MG63 (cell line): ENCODE results near the gene SH3BP5. TPM values are rescaled to one million over a fixed set of nuclear protein-coding genes. Genes with fewer than 3 reads are reported as not detected.
"Not testable (repeated sequence)": the region's sequence is repeated elsewhere in the genome, so short reads cannot be mapped to it uniquely, and the experiment has no call there.

Experiments used
- DNase-seq: peaks from one replicate; pipeline ENCODE4 v3.0.0-alpha.2; 2020
- H3K27me3 ChIP-seq: fragments of 250-450 bp; sonication (Bioruptor Pico); 2 replicates; pipeline ENCODE4 v1.5.1; 2020; ENCODE audit warnings: mild to moderate bottlenecking, moderate library complexity
- H3K36me3 ChIP-seq: fragments of 250-450 bp; sonication (Bioruptor Pico); 2 replicates; pipeline ENCODE4 v1.5.1; 2020; ENCODE audit warnings: mild to moderate bottlenecking, moderate library complexity
- H3K4me3 ChIP-seq: fragments of 250-450 bp; sonication (Bioruptor Pico); 2 replicates; pipeline ENCODE4 v1.5.1; 2020; ENCODE audit warnings: mild to moderate bottlenecking, moderate library complexity
- H3K9me3 ChIP-seq: fragments of 250-450 bp; sonication (Bioruptor Pico); 2 replicates; pipeline ENCODE4 v1.5.1; 2020; ENCODE audit warnings: mild to moderate bottlenecking, moderate library complexity
- total RNA-seq: library from RNA; depleted of rRNA; stranded (reverse); fragments of >200 nt; shearing (Covaris generic); gene quantifications from 2 replicates; pipeline ENCODE4 v1.2.3, GENCODE V29; 2014; ENCODE audit warnings: low replicate concordance; rRNA removed

The SH3BP5 gene, protein sequence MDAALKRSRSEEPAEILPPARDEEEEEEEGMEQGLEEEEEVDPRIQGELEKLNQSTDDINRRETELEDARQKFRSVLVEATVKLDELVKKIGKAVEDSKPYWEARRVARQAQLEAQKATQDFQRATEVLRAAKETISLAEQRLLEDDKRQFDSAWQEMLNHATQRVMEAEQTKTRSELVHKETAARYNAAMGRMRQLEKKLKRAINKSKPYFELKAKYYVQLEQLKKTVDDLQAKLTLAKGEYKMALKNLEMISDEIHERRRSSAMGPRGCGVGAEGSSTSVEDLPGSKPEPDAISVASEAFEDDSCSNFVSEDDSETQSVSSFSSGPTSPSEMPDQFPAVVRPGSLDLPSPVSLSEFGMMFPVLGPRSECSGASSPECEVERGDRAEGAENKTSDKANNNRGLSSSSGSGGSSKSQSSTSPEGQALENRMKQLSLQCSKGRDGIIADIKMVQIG
- total RNA-seq: 2.8 and 3.1 TPM in 2 replicates

- peak; percentile 60 for DNase-seq
- no peaks in the 10 kb centered on the region for H3K9me3 ChIP-seq
Measured at GRCh38 chr3:15332405-15333098, at the start of gene SH3BP5. TSS of gene SH3BP5 (minus strand) at chr3:15332586. CDS start at chr3:15332408, 178 bp downstream.

DNA sequence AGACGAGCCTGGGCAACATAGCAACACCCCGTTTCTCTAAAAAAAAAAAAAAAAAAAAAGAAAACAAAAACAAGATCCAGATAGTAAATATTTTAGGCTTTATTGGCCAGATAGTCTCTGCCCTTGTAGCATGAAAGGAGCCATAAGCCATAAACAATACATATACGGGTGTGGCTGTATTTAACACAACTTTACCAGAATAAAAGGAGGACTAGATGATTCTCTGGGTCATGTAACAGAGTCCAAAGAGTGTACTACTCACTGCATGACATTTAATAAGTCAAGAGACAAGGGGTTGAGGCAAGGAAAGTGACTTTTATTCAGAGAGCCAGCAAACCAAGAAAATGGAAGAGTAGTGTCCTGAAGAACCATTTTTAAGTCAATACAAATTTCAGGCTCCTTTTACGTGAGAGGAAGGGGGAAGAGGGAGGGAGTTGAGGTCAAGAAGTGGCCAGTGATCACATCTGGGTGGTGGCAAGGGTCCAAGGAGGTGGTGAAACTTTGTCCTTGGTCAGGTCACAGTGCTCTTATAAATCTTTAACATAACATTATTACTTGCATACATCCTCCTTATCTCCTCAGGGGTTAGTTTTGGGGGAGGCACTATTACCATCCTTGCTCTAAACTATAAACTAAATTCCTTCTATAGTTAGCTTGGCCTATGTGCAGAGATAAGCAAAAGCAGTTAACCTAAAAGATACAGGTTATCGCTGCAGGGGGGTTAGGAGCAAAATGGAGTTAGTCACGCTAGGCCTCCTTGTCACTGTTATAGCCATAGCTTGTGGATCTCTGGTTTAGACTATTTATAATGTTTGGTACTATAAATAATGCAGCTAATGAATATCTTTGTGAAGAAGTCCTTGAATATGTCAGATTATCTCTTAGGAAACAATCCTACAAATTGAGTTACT is 48.8 kb upstream of the SH3BP5 start:
- Histone ChIP-seq H3K36me3 (no peaks in the 10 kb centered on the region), H3K27me3 (no peaks in the 10 kb centered on the region), H3K9me3 (peaks cover 3% of the 10 kb centered on the region; the same call in 1 of the 2 replicates), H3K4me3 (no peak overlapping the region)
- DNase-seq: no peak

More at GRCh38 chr3:15332405-15333098, at the start of gene SH3BP5:
- Histone ChIP-seq H3K36me3 (no peaks in the 10 kb centered on the region), H3K4me3 (peak within 1 kb of the TSS; percentile 57), H3K27me3 (no peaks in the 10 kb centered on the region)

- peak; percentile 80 for DNase-seq
- H3K9me3 ChIP-seq: no peaks in the 10 kb centered on the region
- H3K36me3 ChIP-seq: no peaks in the 10 kb centered on the region
- no peaks in the 10 kb centered on the region for H3K27me3 ChIP-seq
- no peak overlapping the region for H3K4me3 ChIP-seq
Measured at GRCh38 chr3:15377961-15378791, 45.8 kb upstream of the SH3BP5 start.

- Histone ChIP-seq H3K9me3 (no peaks in the 10 kb centered on the region), H3K27me3 (no peaks in the 10 kb centered on the region), H3K4me3 (no peak overlapping the region), H3K36me3 (no peaks in the 10 kb centered on the region)
- DNase-seq: no peak
Measured at GRCh38 chr3:15375461-15376000, 43.1 kb upstream of the SH3BP5 start.

DNA sequence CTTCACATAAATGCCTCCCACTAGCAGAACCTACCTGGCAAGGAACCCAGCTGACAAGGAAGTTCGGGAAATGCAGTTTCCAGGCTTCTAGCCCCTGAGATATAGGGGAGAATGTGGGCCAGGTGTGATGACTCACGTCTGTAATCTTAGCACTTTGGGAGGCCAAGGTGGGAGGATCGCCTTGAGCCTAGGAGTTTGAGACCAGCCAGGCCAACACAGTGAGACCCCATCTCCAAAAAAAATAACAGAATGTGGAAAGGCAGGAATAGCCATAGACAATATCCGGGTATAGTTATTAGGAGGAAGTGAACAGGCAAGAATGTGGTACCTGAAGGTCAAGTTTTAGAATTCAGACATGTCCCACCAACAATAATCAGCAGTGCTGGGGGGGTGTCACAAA is 40.5 kb upstream of the SH3BP5 start:
- no peaks in the 10 kb centered on the region for H3K9me3 ChIP-seq
- no peak overlapping the region for H3K4me3 ChIP-seq
- DNase-seq: no peak
- H3K36me3 ChIP-seq: no peaks in the 10 kb centered on the region
- no peaks in the 10 kb centered on the region for H3K27me3 ChIP-seq

DNA sequence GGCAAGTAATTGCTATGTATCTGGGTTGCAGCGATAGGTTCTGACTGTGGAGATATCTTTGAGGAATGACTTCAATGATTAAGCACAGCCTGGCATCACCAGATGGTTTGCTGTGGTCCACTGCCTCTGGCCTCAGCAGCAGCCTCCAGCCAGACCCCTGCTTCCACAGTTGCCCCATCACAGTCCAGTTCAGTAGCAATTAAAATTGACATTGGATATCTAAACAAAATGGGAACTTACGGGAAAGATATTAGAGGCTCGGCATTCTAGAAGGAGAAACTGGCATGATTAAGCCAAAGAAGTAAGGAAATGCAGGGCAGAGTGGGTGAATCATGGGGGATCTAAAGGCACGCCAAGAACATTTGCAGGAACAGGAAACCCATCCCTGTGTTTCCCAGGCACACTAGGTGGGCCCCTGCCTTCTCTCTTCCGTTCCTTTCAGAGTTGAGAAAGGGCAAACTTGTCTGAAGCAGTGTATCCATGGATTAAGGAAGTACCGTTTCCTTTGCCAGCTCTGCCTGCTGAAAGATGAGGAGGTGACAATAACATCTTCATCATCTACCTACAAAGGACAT is 36.3 kb upstream of the SH3BP5 start:
- H3K36me3 ChIP-seq: no peaks in the 10 kb centered on the region
- H3K4me3 ChIP-seq: no peak overlapping the region
- no peaks in the 10 kb centered on the region for H3K9me3 ChIP-seq
- DNase-seq: no peak
- H3K27me3 ChIP-seq: no peaks in the 10 kb centered on the region

DNA sequence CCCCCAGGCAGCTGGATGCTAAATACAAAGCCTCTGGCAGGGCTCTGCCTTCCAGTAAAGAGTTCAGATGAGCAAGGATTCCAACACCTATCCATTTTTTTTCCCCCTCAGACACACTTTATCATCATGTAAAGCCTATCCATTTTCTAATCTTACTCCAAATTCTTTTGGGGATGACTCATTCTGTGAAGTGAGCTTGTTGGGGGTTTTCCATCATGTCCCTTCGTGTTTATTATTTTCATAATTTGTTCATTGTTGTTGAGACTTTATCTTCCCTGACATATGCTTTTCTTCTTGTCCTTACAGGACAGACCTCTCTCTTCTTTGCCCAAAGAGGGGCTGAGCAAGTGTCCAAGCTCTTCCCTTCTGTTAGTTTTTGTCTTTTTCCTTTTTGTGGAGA is 34.7 kb upstream of the SH3BP5 start:
- Histone ChIP-seq H3K4me3 (no peak overlapping the region), H3K36me3 (no peaks in the 10 kb centered on the region)
- no peak for DNase-seq

DNA sequence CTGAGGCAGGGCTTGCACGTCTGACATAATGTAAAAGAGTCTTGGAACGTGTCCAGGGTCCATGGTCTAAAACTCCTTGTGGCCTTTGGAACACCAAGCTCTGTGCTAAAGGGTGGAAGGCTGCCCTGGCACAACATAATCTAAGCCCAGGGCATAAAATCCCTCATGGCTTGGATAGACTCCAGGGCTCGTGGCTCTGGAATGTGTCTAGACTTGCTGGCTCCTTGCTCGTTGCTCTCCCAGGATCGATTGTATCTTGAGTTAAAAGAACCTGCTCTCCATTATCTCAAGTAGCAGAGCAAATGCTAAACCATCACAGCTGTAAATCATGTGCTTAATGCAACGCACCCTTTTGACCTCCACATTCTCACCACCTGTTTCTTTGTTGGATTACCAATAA is 31.7 kb upstream of the SH3BP5 start:
- peak; percentile 5 for DNase-seq

More for the DNA sequence above, 34.7 kb upstream of the SH3BP5 start:
- H3K27me3 ChIP-seq: no peaks in the 10 kb centered on the region
- no peaks in the 10 kb centered on the region for H3K9me3 ChIP-seq

DNA sequence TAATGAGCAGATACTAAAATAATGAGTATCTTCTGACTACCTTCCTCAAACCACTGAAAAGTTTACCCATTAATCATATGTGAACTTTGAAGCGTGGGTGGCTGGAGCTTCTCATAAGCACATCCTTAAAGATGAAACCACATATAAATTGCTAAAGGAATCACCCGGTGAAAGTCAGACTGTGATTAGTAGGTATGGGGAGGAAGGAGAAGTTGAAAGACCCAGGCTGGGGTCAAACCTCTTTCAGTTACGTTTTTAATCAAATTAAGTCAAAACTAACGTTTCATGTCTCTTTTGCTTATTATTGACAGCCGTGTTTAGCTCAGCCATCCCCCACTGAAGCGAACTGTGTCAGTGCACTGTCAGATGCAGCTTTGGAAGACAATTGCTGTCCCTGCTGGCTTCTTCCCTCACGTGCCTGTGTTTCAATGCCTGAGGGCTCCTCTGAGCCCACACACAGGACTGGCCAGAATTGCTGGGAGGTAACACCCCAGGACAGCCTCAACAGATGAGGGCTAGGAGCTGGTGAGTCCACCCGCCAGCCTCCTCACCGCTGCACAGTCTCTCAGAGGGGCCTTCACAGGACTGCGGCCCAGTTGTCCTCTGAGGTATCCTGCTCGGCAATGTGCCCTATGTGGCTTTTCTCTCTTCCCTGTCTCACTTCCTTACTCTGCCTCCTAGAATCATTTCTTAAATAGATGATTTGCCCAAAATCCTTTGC is 29.3 kb upstream of the SH3BP5 start:
- DNase-seq: peak; percentile 16

More for the DNA sequence above, 31.7 kb upstream of the SH3BP5 start:
- H3K9me3 ChIP-seq, H3K4me3 ChIP-seq, H3K27me3 ChIP-seq, H3K36me3 ChIP-seq: not testable (repeated sequence)

GRCh38 chr3:15360788-15361493 is 28.6 kb upstream of the SH3BP5 start:
- Histone ChIP-seq H3K27me3 (no peaks in the 10 kb centered on the region), H3K9me3 (no peaks in the 10 kb centered on the region), H3K36me3 (no peaks in the 10 kb centered on the region), H3K4me3 (no peak overlapping the region)
- DNase-seq: no peak

More for the DNA sequence above, 29.3 kb upstream of the SH3BP5 start:
- no peaks in the 10 kb centered on the region for H3K27me3 ChIP-seq
- H3K36me3 ChIP-seq: no peaks in the 10 kb centered on the region
- H3K9me3 ChIP-seq: no peaks in the 10 kb centered on the region
- H3K4me3 ChIP-seq: no peak overlapping the region

GRCh38 chr3:15359677-15360397 is 27.5 kb upstream of the SH3BP5 start:
- Histone ChIP-seq H3K4me3 (no peak overlapping the region), H3K36me3 (no peaks in the 10 kb centered on the region), H3K27me3 (no peaks in the 10 kb centered on the region), H3K9me3 (no peaks in the 10 kb centered on the region)
- DNase-seq: no peak

DNA sequence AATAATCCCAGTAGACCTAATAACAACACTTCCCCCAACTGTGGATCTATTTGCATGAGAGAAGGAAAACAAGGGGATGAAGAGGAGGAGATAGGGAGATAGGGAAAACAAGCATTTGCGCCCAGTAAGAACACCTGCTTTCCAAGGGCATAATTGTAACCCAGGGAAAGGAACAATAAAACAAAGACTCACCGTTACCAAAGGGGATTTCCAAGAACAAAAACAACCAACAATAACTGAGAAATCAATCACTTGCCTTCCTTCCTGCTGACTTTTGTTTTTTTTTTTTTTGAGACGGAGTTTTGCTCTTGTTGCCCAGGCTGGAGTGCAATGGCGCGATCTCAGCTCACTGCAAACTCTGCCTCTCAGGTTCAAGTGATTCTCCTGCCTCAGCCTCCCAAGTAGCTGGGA is 24.3 kb upstream of the SH3BP5 start:
- not testable (repeated sequence) for H3K4me3 ChIP-seq, H3K27me3 ChIP-seq, H3K9me3 ChIP-seq, H3K36me3 ChIP-seq, DNase-seq

- Histone ChIP-seq H3K9me3 (no peaks in the 10 kb centered on the region), H3K36me3 (no peaks in the 10 kb centered on the region), H3K27me3 (no peaks in the 10 kb centered on the region), H3K4me3 (no peak overlapping the region)
- DNase-seq: no peak
Measured at GRCh38 chr3:15356176-15356575, 23.8 kb upstream of the SH3BP5 start.

- Histone ChIP-seq H3K4me3 (no peak overlapping the region), H3K36me3 (no peaks in the 10 kb centered on the region), H3K9me3 (no peaks in the 10 kb centered on the region), H3K27me3 (no peaks in the 10 kb centered on the region)
- DNase-seq: no peak
Measured at GRCh38 chr3:15355086-15355485, 22.7 kb upstream of the SH3BP5 start.
